Activated CD8-positive, alpha-beta memory T cell treated with anti-CD3 and anti-CD28 coated beads, Interleukin-2, amount 10 ng/mL, durations not matched to agents 7 days and 5 days (primary cell): Measurements from ENCODE around the gene RNH1. TPM values are rescaled to one million over a fixed set of nuclear protein-coding genes. Genes with fewer than 3 reads are reported as not detected.

Source experiments
- ATAC-seq: fragments of 150-1000 bp; cut with Tn5 transposase; one replicate; pipeline ENCODE4 v1.10.0; 2021; ENCODE audit warnings: moderate library complexity
- CTCF ChIA-PET: fragments of 350-600 bp; sonication (Branson Sonifier 250); formaldehyde crosslinking; loops from one replicate; lab custom pipeline; 2021; ENCODE audit warnings: antibody characterized with exemption; lab: Charles Lee
- DNase-seq: peaks from one replicate; pipeline ENCODE4 v3.0.0-alpha.2; 2020
- H3K27ac Mint-ChIP-seq: one replicate; pipeline ENCODE4 v1.8.0; 2021; ENCODE audit warnings: mild to moderate bottlenecking, mixed read lengths
- H3K27me3 Mint-ChIP-seq: one replicate; pipeline ENCODE4 v1.8.0; 2021; ENCODE audit warnings: mixed read lengths
- H3K36me3 Mint-ChIP-seq: one replicate; pipeline ENCODE4 v1.8.0; 2021; ENCODE audit warnings: mild to moderate bottlenecking, mixed read lengths
- H3K4me1 Mint-ChIP-seq: one replicate; pipeline ENCODE4 v1.8.0; 2021; ENCODE audit warnings: mixed read lengths
- H3K4me3 Mint-ChIP-seq: one replicate; pipeline ENCODE4 v1.8.0; 2021; ENCODE audit warnings: mild to moderate bottlenecking, moderate library complexity, mixed read lengths
- H3K9me3 Mint-ChIP-seq: one replicate; pipeline ENCODE4 v1.8.0; 2022; ENCODE audit warnings: low read depth, mixed read lengths
- total RNA-seq, 2 experiments: library from RNA; stranded (reverse); gene quantifications; one replicate each; pipeline ENCODE4 v1.2.3, GENCODE V29; 2021

Gene RNH1
- total RNA-seq, result 100 to 1,000 TPM in 1 of 2 experiments, 10 to 100 TPM in 1; 98.4 to 113 TPM

DNA sequence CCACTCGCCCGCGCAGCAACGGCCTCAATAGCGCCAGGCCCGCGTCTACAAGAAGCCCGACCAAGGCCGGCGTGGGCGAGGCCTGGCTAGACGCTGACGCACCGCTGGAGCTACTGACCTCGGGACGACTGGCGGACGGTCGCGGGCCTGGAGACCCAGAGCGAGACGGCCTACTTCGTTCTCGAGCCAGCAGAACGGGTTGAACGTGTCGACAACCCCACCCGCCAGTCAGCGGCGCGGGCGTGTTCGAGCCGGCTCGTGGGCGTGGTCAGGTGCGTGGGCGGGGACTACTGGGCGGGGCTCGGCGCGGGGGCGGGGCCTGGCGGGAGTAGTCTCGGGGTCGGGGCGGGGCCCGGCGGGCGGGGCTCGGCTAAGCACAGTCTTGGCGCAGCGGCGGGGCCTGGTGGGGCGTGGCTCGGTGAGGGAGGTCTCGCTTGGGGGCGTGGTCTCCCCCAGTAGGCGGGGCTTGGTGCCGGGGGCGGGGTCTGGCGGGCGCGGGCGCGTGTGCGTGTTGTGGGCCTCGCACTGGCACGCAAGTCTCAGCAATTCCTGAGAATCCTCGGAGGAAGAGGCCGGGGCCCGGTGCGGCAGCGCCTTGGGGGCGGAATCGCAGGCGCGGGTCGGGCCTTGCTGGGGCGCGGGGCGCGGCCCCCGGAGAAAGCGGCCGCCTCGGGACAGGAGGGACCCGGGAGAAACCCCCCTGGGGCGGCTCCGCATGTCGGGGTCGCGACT, at the start of gene RNH1:
RNH1 (minus strand) TSS at position 248 of the 732 bp plus-strand sequence. CDS start 5,080 bp downstream, outside the sequence.
- no peaks in the 10 kb centered on the region for H3K27me3 Mint-ChIP-seq
- peak; percentile 99 for DNase-seq
- H3K4me3 Mint-ChIP-seq, result peak within 1 kb of the TSS; percentile 88
- H3K9me3 Mint-ChIP-seq, result no peaks in the 10 kb centered on the region
- ATAC-seq, result peak; percentile 79
- H3K27ac Mint-ChIP-seq, result peak within 1 kb of the TSS; percentile 96
- H3K4me1 Mint-ChIP-seq, result peaks cover 32% of the 10 kb centered on the region
- peaks cover 10% of the 10 kb centered on the region for H3K36me3 Mint-ChIP-seq
- CTCF ChIA-PET, result interaction anchor here (1.0 to 4.1 kb wide), 8 partner anchors 11 to 257 kb away, joined by 3 to 33 read pairs (median 4); partner anchors contain the start of genes PTDSS2 and SIGIRR

DNA sequence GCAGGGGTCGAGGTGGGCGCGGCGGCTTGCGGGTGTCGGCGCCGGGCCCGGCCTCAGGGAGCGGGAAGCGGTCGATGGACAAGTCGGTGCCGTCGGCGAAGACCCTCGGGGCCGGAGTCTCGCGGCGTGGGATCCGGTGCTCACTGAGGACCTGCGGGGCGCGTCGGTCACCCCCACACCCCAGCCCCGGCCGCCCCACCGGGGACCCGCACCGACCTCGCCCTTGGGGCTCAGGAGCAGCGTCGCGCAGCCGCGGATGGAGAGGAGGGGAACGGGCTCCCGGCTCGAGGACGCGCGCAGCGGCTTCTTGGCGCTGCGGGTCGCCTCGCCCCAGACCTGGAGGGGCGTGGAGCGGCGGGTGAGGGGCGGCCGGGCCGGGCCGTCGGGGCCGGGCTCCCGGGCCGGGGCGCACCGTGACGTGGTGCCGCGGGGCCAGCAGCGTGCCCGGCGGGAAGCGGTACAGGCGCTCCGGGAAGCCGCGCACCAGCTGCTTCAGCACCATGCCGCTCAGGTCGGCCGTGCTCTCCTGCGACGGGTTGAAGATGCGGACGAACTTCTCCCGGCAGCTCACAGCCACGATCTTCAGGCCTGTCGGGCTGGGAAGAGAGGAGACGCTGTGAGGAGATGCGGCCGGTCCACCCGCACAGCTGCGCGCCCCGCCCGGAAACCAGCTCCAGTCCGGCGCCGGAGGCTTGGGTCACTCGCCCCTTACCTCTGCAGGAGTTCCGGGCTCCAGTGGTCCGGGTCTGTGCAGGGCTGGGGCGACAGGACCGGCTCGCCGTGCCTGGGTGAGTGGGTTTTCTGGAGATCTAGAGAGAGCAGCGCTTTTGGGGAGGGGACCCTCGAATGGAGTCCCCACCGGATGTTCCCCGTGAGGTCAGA, 49.0 kb upstream of the RNH1 start:
- no peak overlapping the region for H3K4me3 Mint-ChIP-seq

DNA sequence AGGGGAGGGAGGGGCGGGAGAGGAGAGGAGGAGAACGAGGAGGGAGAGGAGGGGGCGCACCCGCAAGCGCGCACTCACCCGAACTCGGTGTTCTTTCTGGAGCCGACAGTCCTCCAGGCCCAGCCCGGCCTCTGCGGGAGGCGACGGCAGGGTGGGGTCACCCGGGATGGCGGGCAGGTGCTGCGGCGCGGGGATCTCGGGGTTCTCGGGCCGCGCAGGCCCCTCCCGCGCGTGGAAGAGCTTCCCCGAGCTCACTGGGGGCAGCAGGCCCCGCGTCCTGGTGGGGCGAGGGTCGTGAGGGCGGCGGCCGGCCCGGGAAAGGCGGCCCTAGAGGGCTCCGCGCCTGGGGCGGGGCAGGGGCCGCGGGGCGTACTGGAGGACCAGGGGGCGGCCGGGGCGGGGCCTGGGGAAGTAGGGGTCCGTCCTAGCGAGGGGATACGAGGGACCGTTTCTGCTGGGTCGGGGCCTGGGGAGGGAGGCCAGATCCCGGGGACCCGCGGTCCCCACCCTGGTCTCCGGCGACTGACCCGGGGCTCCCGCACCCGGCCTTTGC, 48.3 kb upstream of the RNH1 start:
- CTCF ChIA-PET, result interaction anchor here (0.6 to 8.3 kb wide), 26 partner anchors 8 to 205 kb away, joined by 3 to 150 read pairs (median 4); partner anchors contain the start of genes DEAF1, HRAS, IRF7 and PHRF1
- H3K27ac Mint-ChIP-seq, result no peak overlapping the region
- no peak overlapping the region for H3K4me3 Mint-ChIP-seq
- ATAC-seq, result peak; percentile 9
- H3K27me3 Mint-ChIP-seq, result peaks cover 18% of the 10 kb centered on the region
- no peaks in the 10 kb centered on the region for H3K9me3 Mint-ChIP-seq
- peaks cover 6% of the 10 kb centered on the region for H3K4me1 Mint-ChIP-seq
- no peak for DNase-seq
- H3K36me3 Mint-ChIP-seq, result no peaks in the 10 kb centered on the region

More for the DNA sequence above, 49.0 kb upstream of the RNH1 start:
- no peaks in the 10 kb centered on the region for H3K9me3 Mint-ChIP-seq
- H3K4me1 Mint-ChIP-seq, result peaks cover 6% of the 10 kb centered on the region
- CTCF ChIA-PET, result interaction anchor here (0.6 to 8.3 kb wide), 18 partner anchors 8 to 204 kb away, joined by 3 to 150 read pairs (median 6); partner anchors contain the start of genes DEAF1, HRAS, IRF7 and PHRF1
- ATAC-seq, result no peak
- no peak for DNase-seq
- no peak overlapping the region for H3K27ac Mint-ChIP-seq
- peaks cover 18% of the 10 kb centered on the region for H3K27me3 Mint-ChIP-seq
- no peaks in the 10 kb centered on the region for H3K36me3 Mint-ChIP-seq

DNA sequence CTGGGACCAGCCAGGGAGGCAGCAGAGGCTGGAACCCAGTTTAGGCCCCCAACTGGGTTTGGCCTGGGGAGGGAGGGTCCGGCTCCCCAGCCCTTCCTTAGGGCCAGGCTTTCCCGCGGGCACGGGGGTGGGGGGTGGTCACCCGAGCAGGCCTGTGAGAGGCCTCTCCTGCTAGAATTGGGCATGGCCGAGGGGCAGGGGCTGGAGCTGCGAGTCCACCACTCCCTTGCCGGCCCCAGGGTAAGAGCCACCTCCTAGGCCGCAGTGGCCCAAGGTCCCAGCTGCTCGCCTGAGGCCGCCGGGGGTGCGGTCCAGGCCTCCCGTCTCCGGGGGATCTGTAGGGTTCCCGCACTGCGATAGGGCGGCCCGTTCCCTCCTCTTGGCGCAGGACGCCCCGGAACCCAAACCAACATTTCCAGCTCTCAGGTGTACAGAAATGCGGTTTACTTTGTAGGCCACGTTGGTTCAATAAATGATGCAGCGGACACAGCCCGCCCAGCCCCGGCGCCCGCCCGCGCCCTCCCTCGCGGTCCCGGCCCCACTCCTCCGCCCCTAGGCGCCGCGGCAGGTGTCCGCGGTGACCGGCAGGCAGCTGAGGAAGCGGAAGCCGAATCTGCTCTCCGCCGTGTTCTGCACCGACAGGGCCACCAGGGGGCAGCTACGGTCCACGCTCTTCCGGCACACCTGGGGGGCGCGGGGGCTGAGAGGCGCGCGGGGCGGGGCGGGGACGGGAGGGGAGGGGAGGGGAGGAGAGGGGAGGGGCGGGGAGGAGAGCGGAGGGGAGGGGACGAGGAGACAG, 47.6 kb upstream of the RNH1 start:
- CTCF ChIA-PET, result interaction anchor here (0.6 to 8.3 kb wide), 35 partner anchors 9 to 211 kb away, joined by 3 to 150 read pairs (median 4); partner anchors contain the start of genes DEAF1, HRAS, IRF7 and PHRF1
- H3K36me3 Mint-ChIP-seq, result no peaks in the 10 kb centered on the region

DNA sequence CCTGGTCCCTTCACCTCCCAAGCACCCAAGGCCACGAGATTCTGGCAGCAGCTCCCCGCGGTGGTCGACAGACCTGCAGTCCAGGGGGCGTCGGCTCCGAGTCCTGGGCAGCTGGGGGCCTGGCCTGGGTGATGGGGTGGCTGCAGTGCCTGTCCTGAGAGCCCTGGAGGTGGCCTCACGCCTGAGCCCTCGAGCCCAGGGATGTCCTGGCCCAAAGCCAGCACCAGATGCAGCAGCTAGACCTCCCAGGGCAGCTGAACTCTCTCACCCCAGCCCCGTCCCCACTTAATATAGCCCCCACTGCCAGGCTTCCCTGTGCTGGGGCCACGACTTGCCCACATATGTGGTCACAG, 46.9 kb upstream of the RNH1 start:
- Mint-ChIP-seq H3K9me3 (no peaks in the 10 kb centered on the region), H3K27ac (no peak overlapping the region), H3K27me3 (peaks cover 17% of the 10 kb centered on the region), H3K4me3 (no peak overlapping the region), H3K36me3 (no peaks in the 10 kb centered on the region), H3K4me1 (peaks cover 1% of the 10 kb centered on the region)
- DNase-seq (no peak), ATAC-seq (no peak)
- CTCF ChIA-PET, result interaction anchor here (1.0 to 8.3 kb wide), 11 partner anchors 14 to 212 kb away, joined by 3 to 150 read pairs (median 7); partner anchors contain the start of genes DEAF1, IRF7, PHRF1 and TMEM80

More for the DNA sequence above, 47.6 kb upstream of the RNH1 start:
- peaks cover 1% of the 10 kb centered on the region for H3K4me1 Mint-ChIP-seq
- H3K4me3 Mint-ChIP-seq, result peak overlapping the region; percentile 9
- no peaks in the 10 kb centered on the region for H3K9me3 Mint-ChIP-seq
- DNase-seq (peak; percentile 82), ATAC-seq (peak; percentile 83)
- H3K27ac Mint-ChIP-seq, result no peak overlapping the region
- peaks cover 18% of the 10 kb centered on the region for H3K27me3 Mint-ChIP-seq

DNA sequence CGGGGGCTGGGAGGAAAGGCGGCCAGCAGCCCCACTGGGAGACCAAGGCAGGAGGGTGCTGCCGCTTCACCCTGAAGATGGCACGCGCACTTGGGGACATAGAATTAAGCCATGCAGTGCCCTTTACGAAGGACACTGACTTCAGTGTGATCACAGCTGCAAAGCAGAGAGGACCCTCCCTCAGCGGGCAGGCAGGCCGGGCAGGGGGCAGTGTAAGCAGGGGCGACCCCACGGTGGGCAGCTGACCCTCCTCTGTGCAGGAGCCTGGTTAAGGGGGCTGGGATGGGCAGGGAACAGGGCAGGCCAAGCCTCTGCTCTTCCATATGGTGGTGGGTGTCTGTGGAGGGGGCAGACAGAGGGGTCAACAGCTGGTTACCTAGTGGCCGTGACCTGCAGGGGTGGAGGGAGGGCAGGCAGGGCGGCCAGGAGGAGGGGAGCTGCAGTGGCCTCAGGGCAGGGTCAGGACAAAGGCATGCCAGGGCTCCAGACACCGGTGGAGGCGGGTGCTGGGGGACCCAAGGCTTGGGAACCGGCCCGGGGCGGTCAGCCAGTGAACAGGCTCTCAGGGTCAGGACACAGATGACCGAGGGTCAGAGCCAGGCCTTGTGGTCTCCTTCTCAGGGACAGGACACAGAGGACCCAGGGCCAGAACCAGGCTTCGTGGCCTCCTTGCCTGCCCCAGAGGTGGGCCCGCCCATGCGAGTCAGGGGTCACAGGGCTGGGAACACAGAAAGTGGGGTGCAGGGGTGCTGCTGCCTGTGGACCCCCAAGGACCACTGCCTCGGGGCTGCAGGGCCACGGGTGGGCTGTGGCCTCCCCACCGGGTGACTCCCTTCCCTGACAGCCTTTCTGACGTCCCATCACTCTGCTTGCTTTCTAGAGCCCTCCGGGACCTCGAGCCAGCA, 46.3 kb upstream of the RNH1 start:
- DNase-seq (no peak), ATAC-seq (no peak)
- H3K4me1 Mint-ChIP-seq, result peaks cover 1% of the 10 kb centered on the region
- H3K36me3 Mint-ChIP-seq, result no peaks in the 10 kb centered on the region
- H3K4me3 Mint-ChIP-seq, result no peak overlapping the region
- peaks cover 16% of the 10 kb centered on the region for H3K27me3 Mint-ChIP-seq
- CTCF ChIA-PET, result interaction anchor here (1.0 to 8.3 kb wide), 7 partner anchors 15 to 213 kb away, joined by 3 to 150 read pairs (median 7); partner anchors contain the start of genes DEAF1, PHRF1 and TMEM80
- no peaks in the 10 kb centered on the region for H3K9me3 Mint-ChIP-seq
- H3K27ac Mint-ChIP-seq, result no peak overlapping the region

DNA sequence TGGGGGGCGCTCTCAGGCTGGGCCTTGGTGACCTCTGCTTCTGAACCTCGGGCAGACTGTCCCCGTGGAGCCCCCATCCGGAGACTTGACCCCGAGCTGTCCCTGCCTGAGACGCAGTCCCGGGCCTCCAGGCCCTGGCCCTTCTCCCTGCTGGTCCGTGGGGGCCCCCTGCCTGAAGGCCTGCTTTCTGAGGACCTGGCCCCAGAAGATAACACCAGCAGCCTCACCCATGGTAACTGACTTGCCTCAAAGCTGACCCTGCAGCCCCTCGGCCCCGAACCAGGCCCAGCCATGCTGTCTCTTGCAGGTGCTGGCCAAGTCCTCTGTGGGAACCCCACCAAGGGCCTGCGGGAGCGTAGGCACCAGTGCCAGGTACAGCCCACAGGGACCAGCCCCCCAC, 44.6 kb upstream of the RNH1 start:
- Mint-ChIP-seq H3K27me3 (peaks cover 4% of the 10 kb centered on the region), H3K27ac (no peak overlapping the region), H3K4me3 (no peak overlapping the region), H3K9me3 (no peaks in the 10 kb centered on the region), H3K4me1 (peaks cover 1% of the 10 kb centered on the region), H3K36me3 (no peaks in the 10 kb centered on the region)
- CTCF ChIA-PET, result interaction anchor here (1.2 to 8.3 kb wide), 2 partner anchors 16 to 172 kb away, joined by 3 to 150 read pairs; partner anchors contain the start of gene HRAS
- ATAC-seq (no peak), DNase-seq (no peak)

DNA sequence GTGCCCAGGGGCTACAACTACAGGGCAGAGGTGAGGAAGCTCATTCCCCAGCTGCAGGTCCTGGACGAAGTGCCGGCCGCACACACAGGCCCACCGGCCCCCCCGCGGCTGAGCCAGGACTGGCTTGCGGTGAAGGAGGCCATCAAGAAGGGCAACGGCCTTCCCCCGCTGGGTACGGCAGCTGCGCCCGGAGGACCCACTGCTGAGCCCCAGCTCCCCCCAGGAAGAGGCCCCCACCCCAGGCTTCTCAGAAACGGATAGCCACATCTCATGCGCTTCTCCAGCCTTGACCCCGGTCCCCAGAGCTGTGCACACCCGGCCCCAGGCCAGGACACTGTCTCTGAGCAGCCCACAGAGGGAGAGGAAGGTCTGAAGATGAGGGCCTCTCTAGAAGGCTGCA, 44.1 kb upstream of the RNH1 start:
- Mint-ChIP-seq H3K27me3 (no peaks in the 10 kb centered on the region), H3K36me3 (no peaks in the 10 kb centered on the region), H3K27ac (no peak overlapping the region), H3K9me3 (no peaks in the 10 kb centered on the region), H3K4me3 (no peak overlapping the region), H3K4me1 (no peaks in the 10 kb centered on the region)
- DNase-seq (no peak), ATAC-seq (no peak)
- CTCF ChIA-PET, result interaction anchor here (1.2 to 8.3 kb wide), 2 partner anchors 15 to 173 kb away, joined by 3 to 150 read pairs; partner anchors contain the start of gene HRAS

DNA sequence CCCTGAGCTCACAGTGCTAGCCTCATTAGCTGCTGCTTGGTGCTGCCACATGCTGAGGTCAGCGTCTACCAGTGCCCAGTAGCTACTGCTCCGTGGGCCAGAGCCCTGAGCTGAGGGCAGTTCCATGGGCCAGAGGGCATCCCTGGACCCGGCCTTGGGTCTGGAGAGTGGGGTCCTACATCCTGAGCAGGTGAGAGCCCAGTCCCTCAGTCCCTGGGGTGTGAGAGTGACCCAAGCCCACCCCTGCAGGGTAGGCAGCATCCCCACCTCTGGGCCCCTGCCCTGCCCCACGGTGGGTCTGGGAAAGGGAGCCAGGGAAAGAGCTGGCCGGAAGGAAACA, 43.7 kb upstream of the RNH1 start:
- Mint-ChIP-seq H3K9me3 (no peaks in the 10 kb centered on the region), H3K36me3 (no peaks in the 10 kb centered on the region)
- no peak for DNase-seq

DNA sequence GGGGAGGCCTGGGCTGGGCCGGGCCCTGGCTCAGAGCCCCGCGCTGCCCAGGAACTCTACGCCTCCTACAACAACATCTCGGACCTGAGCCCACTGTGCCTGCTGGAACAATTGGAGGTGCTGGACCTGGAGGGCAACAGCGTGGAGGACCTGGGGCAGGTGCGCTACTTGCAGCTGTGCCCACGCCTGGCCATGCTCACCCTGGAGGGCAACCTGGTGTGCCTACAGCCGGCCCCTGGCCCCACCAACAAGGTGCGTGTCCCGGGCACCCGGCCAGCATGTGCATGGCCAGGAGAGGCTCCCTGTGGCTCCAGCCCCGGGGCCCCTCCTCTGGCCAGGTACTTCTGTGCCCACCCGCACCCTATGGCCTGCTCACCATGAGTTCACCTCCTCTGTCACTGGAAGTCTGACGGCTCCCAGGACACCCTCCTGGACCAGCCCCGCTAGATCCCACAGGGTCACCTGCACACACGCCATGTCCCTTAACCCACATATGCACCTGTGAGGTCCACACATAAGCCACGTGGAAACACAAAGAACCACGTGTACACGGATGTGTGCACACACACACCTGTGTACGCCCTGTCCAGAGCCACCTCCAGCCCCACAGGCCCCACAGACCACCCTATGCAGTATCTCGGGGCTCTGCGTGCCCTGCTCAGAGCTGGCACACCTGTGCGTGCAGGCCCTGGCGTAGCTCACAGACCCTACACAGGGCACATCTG, 43.1 kb upstream of the RNH1 start:
- Mint-ChIP-seq H3K9me3 (no peaks in the 10 kb centered on the region), H3K36me3 (no peaks in the 10 kb centered on the region), H3K27me3 (no peaks in the 10 kb centered on the region), H3K4me3 (no peak overlapping the region), H3K4me1 (no peaks in the 10 kb centered on the region), H3K27ac (no peak overlapping the region)
- CTCF ChIA-PET, result interaction anchor here (8.3 kb wide), 1 partner anchor 174 kb away, joined by 150 read pairs; no protein-coding TSS in a partner anchor
- DNase-seq, result no peak
- ATAC-seq, result no peak

More for the DNA sequence above, 43.7 kb upstream of the RNH1 start:
- Mint-ChIP-seq H3K27ac (no peak overlapping the region), H3K27me3 (no peaks in the 10 kb centered on the region), H3K4me3 (no peak overlapping the region), H3K4me1 (no peaks in the 10 kb centered on the region)
- ATAC-seq, result no peak
- CTCF ChIA-PET, result interaction anchor here (1.2 to 8.3 kb wide), 2 partner anchors 15 to 173 kb away, joined by 3 to 150 read pairs; partner anchors contain the start of gene HRAS
